ENCODE results near the gene PLCXD3. TPM values are rescaled to one million over a fixed set of nuclear protein-coding genes. Genes with fewer than 3 reads are reported as not detected.

Gene PLCXD3
- total and polyA plus RNA-seq, 8 donors, result 0.07 to 4.8 (median 0.12) TPM

GRCh38 chr5:41371738-41372137, 138.7 kb downstream of the PLCXD3 start:
- ATAC-seq (no peak), DNase-seq (no peak)
- no peak for TF ChIP-seq CTCF (IDR thresholded peaks at IDR 0.05)
- H3K27ac ChIP-seq, result no peak overlapping the region
- no peaks in the 10 kb centered on the region for H3K27me3 ChIP-seq
- no peaks in the 10 kb centered on the region for H3K4me1 ChIP-seq
- intact Hi-C loops (cut with DNase I), result no loop called here
- no peak overlapping the region for H3K4me3 ChIP-seq
- H3K9me3 ChIP-seq, result no peaks in the 10 kb centered on the region
- H3K36me3 ChIP-seq, result no peaks in the 10 kb centered on the region

GRCh38 chr5:41370482-41370881, 139.9 kb downstream of the PLCXD3 start:
- H3K4me1 ChIP-seq, result no peaks in the 10 kb centered on the region
- DNase-seq (no peak), ATAC-seq (no peak)
- no peaks in the 10 kb centered on the region for H3K9me3 ChIP-seq
- H3K4me3 ChIP-seq, result no peak overlapping the region
- no peaks in the 10 kb centered on the region for H3K27me3 ChIP-seq
- H3K36me3 ChIP-seq, result no peaks in the 10 kb centered on the region
- no peak for TF ChIP-seq CTCF (IDR thresholded peaks at IDR 0.05)
- H3K27ac ChIP-seq, result no peak overlapping the region
- intact Hi-C loops (cut with DNase I), result no loop called here

GRCh38 chr5:41369799-41370198, 140.6 kb downstream of the PLCXD3 start:
- H3K27ac ChIP-seq, result no peak overlapping the region
- no peak for ATAC-seq
- no peaks in the 10 kb centered on the region for H3K27me3 ChIP-seq
- H3K36me3 ChIP-seq, result no peaks in the 10 kb centered on the region
- no peak for DNase-seq
- H3K4me1 ChIP-seq, result no peaks in the 10 kb centered on the region
- no peaks in the 10 kb centered on the region for H3K9me3 ChIP-seq
- intact Hi-C loops (cut with DNase I), result no loop called here
- no peak overlapping the region for H3K4me3 ChIP-seq
- no peak for TF ChIP-seq CTCF (IDR thresholded peaks at IDR 0.05)

- no peak overlapping the region for H3K27ac ChIP-seq
- no peaks in the 10 kb centered on the region for H3K36me3 ChIP-seq
- H3K9me3 ChIP-seq, result no peaks in the 10 kb centered on the region
- no peak for TF ChIP-seq CTCF (IDR thresholded peaks at IDR 0.05)
- no peaks in the 10 kb centered on the region for H3K4me1 ChIP-seq
- H3K27me3 ChIP-seq, result no peaks in the 10 kb centered on the region
- ATAC-seq, result no peak
- H3K4me3 ChIP-seq, result no peak overlapping the region
- DNase-seq, result no peak
- intact Hi-C loops (cut with DNase I), result no loop called here
These were observed 142.2 kb downstream of the PLCXD3 start for GRCh38 chr5:41368158-41368557.

- intact Hi-C loops (cut with DNase I), result no loop called here
- TF ChIP-seq CTCF (IDR thresholded peaks at IDR 0.05), result no peak
- no peak for DNase-seq
These were observed 145.0 kb downstream of the PLCXD3 start for GRCh38 chr5:41365369-41365768.

More at GRCh38 chr5:41365369-41365768, 145.0 kb downstream of the PLCXD3 start:
- Histone ChIP-seq H3K4me1 (no peaks in the 10 kb centered on the region), H3K9me3 (no peaks in the 10 kb centered on the region), H3K27me3 (no peaks in the 10 kb centered on the region), H3K36me3 (no peaks in the 10 kb centered on the region), H3K27ac (no peak overlapping the region), H3K4me3 (no peak overlapping the region)
- no peak for ATAC-seq
